Measurements from ENCODE around the gene NT5DC3. TPM values are rescaled to one million over a fixed set of nuclear protein-coding genes. Genes with fewer than 3 reads are reported as not detected.

NT5DC3 gene
- total RNA-seq, 1 experiment from 2014 or later: 11.8 TPM

GRCh38 chr12:103762473-103762872 is 78.6 kb downstream of the NT5DC3 start:
- no peak for DNase-seq

GRCh38 chr12:103758310-103759089 is 82.5 kb downstream of the NT5DC3 start:
- Histone ChIP-seq H3K27me3 (no peaks in the 10 kb centered on the region), H3K36me3 (peaks cover 6% of the 10 kb centered on the region), H3K4me3 (no peak overlapping the region), H3K9me3 (no peaks in the 10 kb centered on the region)
- DNase-seq: peak; percentile 36

More at GRCh38 chr12:103762473-103762872, 78.6 kb downstream of the NT5DC3 start:
- Histone ChIP-seq H3K9me3 (no peaks in the 10 kb centered on the region), H3K27me3 (no peaks in the 10 kb centered on the region), H3K36me3 (peaks cover 13% of the 10 kb centered on the region), H3K4me3 (no peak overlapping the region)

- H3K36me3 ChIP-seq: peaks cover 4% of the 10 kb centered on the region; the same call in 1 of the 2 replicates
- no peak for DNase-seq
- H3K9me3 ChIP-seq: no peaks in the 10 kb centered on the region
- H3K27me3 ChIP-seq: no peaks in the 10 kb centered on the region
- H3K4me3 ChIP-seq: no peak overlapping the region
These were observed 83.8 kb downstream of the NT5DC3 start for GRCh38 chr12:103757248-103757647.

- no peak for DNase-seq
- Histone ChIP-seq H3K36me3 (no peaks in the 10 kb centered on the region), H3K9me3 (no peaks in the 10 kb centered on the region), H3K27me3 (no peaks in the 10 kb centered on the region), H3K4me3 (no peak overlapping the region)
These were observed 84.6 kb downstream of the NT5DC3 start for GRCh38 chr12:103756443-103756842.

GRCh38 chr12:103755425-103755824 is 85.6 kb downstream of the NT5DC3 start:
- H3K9me3 ChIP-seq: no peaks in the 10 kb centered on the region

GRCh38 chr12:103751600-103751999 is 89.4 kb downstream of the NT5DC3 start:
- Histone ChIP-seq H3K9me3 (no peaks in the 10 kb centered on the region), H3K27me3 (no peaks in the 10 kb centered on the region), H3K36me3 (no peaks in the 10 kb centered on the region), H3K4me3 (no peak overlapping the region)
- DNase-seq: peak; percentile 48

More at GRCh38 chr12:103755425-103755824, 85.6 kb downstream of the NT5DC3 start:
- Histone ChIP-seq H3K27me3 (no peaks in the 10 kb centered on the region), H3K4me3 (no peak overlapping the region), H3K36me3 (no peaks in the 10 kb centered on the region)
- DNase-seq: no peak

- DNase-seq: no peak
- H3K27me3 ChIP-seq: no peaks in the 10 kb centered on the region
- H3K9me3 ChIP-seq: no peaks in the 10 kb centered on the region
- no peaks in the 10 kb centered on the region for H3K36me3 ChIP-seq
- H3K4me3 ChIP-seq: no peak overlapping the region
These were observed 89.9 kb downstream of the NT5DC3 start for GRCh38 chr12:103751171-103751570.

- H3K36me3 ChIP-seq: no peaks in the 10 kb centered on the region
- no peak for DNase-seq
- H3K4me3 ChIP-seq: no peak overlapping the region
- H3K9me3 ChIP-seq: no peaks in the 10 kb centered on the region
- H3K27me3 ChIP-seq: no peaks in the 10 kb centered on the region
These were observed 92.2 kb downstream of the NT5DC3 start for GRCh38 chr12:103748875-103749274.

- Histone ChIP-seq H3K27me3 (no peaks in the 10 kb centered on the region), H3K9me3 (no peaks in the 10 kb centered on the region), H3K36me3 (no peaks in the 10 kb centered on the region), H3K4me3 (no peak overlapping the region)
- DNase-seq: no peak
These were observed 93.0 kb downstream of the NT5DC3 start for GRCh38 chr12:103748002-103748401.

- Histone ChIP-seq H3K4me3 (no peak overlapping the region), H3K36me3 (no peaks in the 10 kb centered on the region), H3K27me3 (no peaks in the 10 kb centered on the region), H3K9me3 (no peaks in the 10 kb centered on the region)
- peak; percentile 16 for DNase-seq
These were observed 95.1 kb downstream of the NT5DC3 start for GRCh38 chr12:103745962-103746361.

- no peak for DNase-seq
- no peaks in the 10 kb centered on the region for H3K9me3 ChIP-seq
- no peaks in the 10 kb centered on the region for H3K27me3 ChIP-seq
- H3K4me3 ChIP-seq: no peak overlapping the region
- no peaks in the 10 kb centered on the region for H3K36me3 ChIP-seq
These were observed 97.2 kb downstream of the NT5DC3 start for GRCh38 chr12:103743788-103744187.

- Histone ChIP-seq H3K4me3 (no peak overlapping the region), H3K9me3 (no peaks in the 10 kb centered on the region), H3K36me3 (no peaks in the 10 kb centered on the region), H3K27me3 (no peaks in the 10 kb centered on the region)
- no peak for DNase-seq
These were observed 98.6 kb downstream of the NT5DC3 start for GRCh38 chr12:103742349-103742932.

- DNase-seq: no peak
- Histone ChIP-seq H3K27me3 (peaks cover 4% of the 10 kb centered on the region; the same call in 1 of the 2 replicates), H3K9me3 (no peaks in the 10 kb centered on the region), H3K4me3 (no peak overlapping the region), H3K36me3 (no peaks in the 10 kb centered on the region)
These were observed 103.2 kb downstream of the NT5DC3 start for GRCh38 chr12:103737881-103738280.

GRCh38 chr12:103736572-103736971 is 104.5 kb downstream of the NT5DC3 start:
- no peak for DNase-seq
- H3K36me3 ChIP-seq: no peaks in the 10 kb centered on the region
- H3K27me3 ChIP-seq: peaks cover 4% of the 10 kb centered on the region; the same call in 1 of the 2 replicates
- no peak overlapping the region for H3K4me3 ChIP-seq
- H3K9me3 ChIP-seq: no peaks in the 10 kb centered on the region

- Histone ChIP-seq H3K4me3 (no peak overlapping the region), H3K36me3 (no peaks in the 10 kb centered on the region), H3K9me3 (no peaks in the 10 kb centered on the region), H3K27me3 (peaks cover 4% of the 10 kb centered on the region; the same call in 1 of the 2 replicates)
- DNase-seq: no peak
These were observed 105.7 kb downstream of the NT5DC3 start for GRCh38 chr12:103735291-103735690.

GRCh38 chr12:103734863-103735262 is 106.2 kb downstream of the NT5DC3 start:
- Histone ChIP-seq H3K36me3 (no peaks in the 10 kb centered on the region), H3K9me3 (no peaks in the 10 kb centered on the region), H3K4me3 (no peak overlapping the region), H3K27me3 (peaks cover 4% of the 10 kb centered on the region; the same call in 1 of the 2 replicates)
- no peak for DNase-seq

- H3K4me3 ChIP-seq: no peak overlapping the region
- H3K27me3 ChIP-seq: peaks cover 4% of the 10 kb centered on the region; the same call in 1 of the 2 replicates
These were observed 109.5 kb downstream of the NT5DC3 start for GRCh38 chr12:103731539-103731938.

GRCh38 chr12:103729499-103729898 is 111.5 kb downstream of the NT5DC3 start:
- no peak overlapping the region for H3K4me3 ChIP-seq
- no peaks in the 10 kb centered on the region for H3K9me3 ChIP-seq
- H3K27me3 ChIP-seq: no peaks in the 10 kb centered on the region
- no peak for DNase-seq
- H3K36me3 ChIP-seq: no peaks in the 10 kb centered on the region

More at GRCh38 chr12:103731539-103731938, 109.5 kb downstream of the NT5DC3 start:
- no peak for DNase-seq
- Histone ChIP-seq H3K9me3 (no peaks in the 10 kb centered on the region), H3K36me3 (no peaks in the 10 kb centered on the region)

All from MG63 (cell line).